ENCODE measurements around the gene HLTF. TPM values are rescaled to one million over a fixed set of nuclear protein-coding genes. Genes with fewer than 3 reads are reported as not detected.
"Not testable (repeated sequence)": the region's sequence is repeated elsewhere in the genome, so short reads cannot be mapped to it uniquely, and the experiment has no call there.

Gene HLTF
- total and polyA plus RNA-seq, 2 donors = 11.3 to 28.5 TPM

DNA sequence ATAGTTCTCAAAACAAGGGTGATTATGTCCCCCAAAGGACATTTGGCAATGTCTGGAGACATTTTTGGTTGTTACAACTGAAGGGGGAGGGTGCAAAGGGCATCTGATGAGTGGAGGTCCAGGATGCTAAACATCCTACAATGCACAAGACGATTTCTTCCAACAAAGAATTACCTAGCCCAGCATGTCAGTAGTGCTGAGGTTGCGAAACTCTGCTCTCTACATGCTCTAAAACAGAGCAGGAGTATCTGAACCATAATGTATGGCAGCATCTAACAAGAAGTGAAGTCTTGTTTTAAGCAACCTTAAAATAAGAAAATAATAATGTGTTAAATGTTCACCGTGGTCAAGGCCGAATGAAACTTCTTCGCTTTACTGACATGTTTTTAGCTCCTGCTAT, 88.0 kb downstream of the HLTF start:
- Histone ChIP-seq H3K27ac (ENCODE audit: low read depth in 1 of 2, low read length in 1 of 2) (no peak overlapping the region), H3K4me3 (ENCODE audit: low read length in 2 of 2) (no peak overlapping the region), H3K4me1 (ENCODE audit: control insufficient read depth in 2 of 2, insufficient read depth in 2 of 2, low read length in 2 of 2) (peaks cover 3% of the 10 kb centered on the region in 2 donors), H3K27me3 (ENCODE audit: control insufficient read depth in 2 of 2, insufficient read depth in 1 of 2, low read length in 1 of 2) (no peaks in the 10 kb centered on the region), H3K9me3 (ENCODE audit: control insufficient read depth in 2 of 2, insufficient read depth in 1 of 2, low read length in 1 of 2) (no peaks in the 10 kb centered on the region), H3K36me3 (ENCODE audit: control insufficient read depth in 2 of 2, insufficient read depth in 2 of 2, low read length in 1 of 2) (peaks cover 8 to 11% of the 10 kb centered on the region in 2 donors)
- DNase-seq (ENCODE audit: low read depth in 6 of 9, low spot score in 9 of 9) = no peak
- WGBS = 97% methylated on average over 5 of the region's 5 CpGs

GRCh38 chr3:148997623-148998022, 88.7 kb downstream of the HLTF start:
- Histone ChIP-seq H3K36me3 (ENCODE audit: control insufficient read depth in 2 of 2, insufficient read depth in 2 of 2, low read length in 1 of 2) (peaks cover 8 to 11% of the 10 kb centered on the region in 2 donors), H3K4me1 (ENCODE audit: control insufficient read depth in 2 of 2, insufficient read depth in 2 of 2, low read length in 2 of 2) (peaks cover 3% of the 10 kb centered on the region in 2 donors), H3K9me3 (ENCODE audit: control insufficient read depth in 2 of 2, insufficient read depth in 1 of 2, low read length in 1 of 2) (no peaks in the 10 kb centered on the region), H3K27ac (ENCODE audit: low read depth in 1 of 2, low read length in 1 of 2) (no peak overlapping the region), H3K4me3 (ENCODE audit: low read length in 2 of 2) (no peak overlapping the region), H3K27me3 (ENCODE audit: control insufficient read depth in 2 of 2, insufficient read depth in 1 of 2, low read length in 1 of 2) (peaks cover 0 to 2% of the 10 kb centered on the region in 2 donors)
- no peak for DNase-seq (ENCODE audit: low read depth in 6 of 9, low spot score in 9 of 9)
- 98% methylated on average over 1 of the region's 1 CpG for WGBS

DNA sequence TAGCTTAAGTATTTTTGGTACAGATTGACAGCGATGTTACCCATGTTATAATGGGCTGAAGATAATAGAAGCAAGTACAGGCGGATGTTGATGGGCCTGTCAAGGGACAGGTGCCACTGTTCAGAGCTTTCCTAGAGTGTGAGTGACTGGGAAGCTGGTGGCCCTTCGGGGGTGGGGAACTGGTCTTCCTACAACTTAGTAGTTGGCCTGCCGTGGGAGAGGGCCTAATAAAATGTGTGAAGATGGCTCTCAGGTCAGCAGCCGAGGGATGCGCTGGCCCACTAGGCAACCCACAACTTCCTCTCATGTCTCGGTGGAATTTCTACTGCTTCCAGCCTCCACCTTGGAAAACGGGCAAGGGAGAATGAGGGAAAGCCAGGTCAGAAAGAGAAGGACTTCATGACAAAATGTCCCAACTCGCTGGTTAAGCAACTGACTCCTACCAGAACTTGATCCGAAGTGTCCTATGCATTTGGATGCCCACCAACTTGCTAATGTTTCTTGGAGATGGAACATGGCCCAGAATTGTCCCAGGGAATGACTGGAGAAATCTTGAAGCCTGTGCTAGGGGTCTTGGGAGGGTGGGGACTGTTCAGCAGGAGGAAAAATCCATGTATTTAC, 93.6 kb downstream of the HLTF start:
- Histone ChIP-seq H3K27ac (ENCODE audit: low read depth in 1 of 2, low read length in 1 of 2) (no peak overlapping the region), H3K4me3 (ENCODE audit: low read length in 2 of 2) (peak overlapping the region in 1 of 2 donors; percentile 59), H3K4me1 (ENCODE audit: control insufficient read depth in 2 of 2, insufficient read depth in 2 of 2, low read length in 2 of 2) (peaks cover 4 to 5% of the 10 kb centered on the region in 2 donors), H3K27me3 (ENCODE audit: control insufficient read depth in 2 of 2, insufficient read depth in 1 of 2, low read length in 1 of 2) (peaks cover 0 to 11% of the 10 kb centered on the region in 2 donors), H3K36me3 (ENCODE audit: control insufficient read depth in 2 of 2, insufficient read depth in 2 of 2, low read length in 1 of 2) (peaks cover 5 to 11% of the 10 kb centered on the region in 2 donors), H3K9me3 (ENCODE audit: control insufficient read depth in 2 of 2, insufficient read depth in 1 of 2, low read length in 1 of 2) (no peaks in the 10 kb centered on the region)
- DNase-seq (ENCODE audit: low read depth in 6 of 9, low spot score in 9 of 9) = no peak
- 96% methylated on average over 10 of the region's 10 CpGs for WGBS

- H3K27me3 ChIP-seq (ENCODE audit: control insufficient read depth in 2 of 2, insufficient read depth in 1 of 2, low read length in 1 of 2) = peaks cover 0 to 11% of the 10 kb centered on the region in 2 donors
- H3K4me3 ChIP-seq (ENCODE audit: low read length in 2 of 2) = peak overlapping the region; percentile 59 to 60
- peak overlapping the region in 1 of 2 donors; percentile 69 for H3K27ac ChIP-seq (ENCODE audit: low read depth in 1 of 2, low read length in 1 of 2)
- 5% methylated on average over 34 of the region's 34 CpGs for WGBS
- no peaks in the 10 kb centered on the region for H3K9me3 ChIP-seq (ENCODE audit: control insufficient read depth in 2 of 2, insufficient read depth in 1 of 2, low read length in 1 of 2)
- peak in 2 of 9 donors; percentile 5 to 11 for DNase-seq (ENCODE audit: low read depth in 6 of 9, low spot score in 9 of 9)
- peaks cover 4 to 5% of the 10 kb centered on the region in 2 donors for H3K4me1 ChIP-seq (ENCODE audit: control insufficient read depth in 2 of 2, insufficient read depth in 2 of 2, low read length in 2 of 2)
- peaks cover 5 to 11% of the 10 kb centered on the region in 2 donors for H3K36me3 ChIP-seq (ENCODE audit: control insufficient read depth in 2 of 2, insufficient read depth in 2 of 2, low read length in 1 of 2)
These were observed 94.2 kb downstream of the HLTF start for GRCh38 chr3:148992027-148992634.

- H3K4me1 ChIP-seq (ENCODE audit: control insufficient read depth in 2 of 2, insufficient read depth in 2 of 2, low read length in 2 of 2) = peaks cover 4 to 5% of the 10 kb centered on the region in 2 donors
- under 1% methylated on average over 91 of the region's 91 CpGs for WGBS
- no peaks in the 10 kb centered on the region for H3K9me3 ChIP-seq (ENCODE audit: control insufficient read depth in 2 of 2, insufficient read depth in 1 of 2, low read length in 1 of 2)
- H3K4me3 ChIP-seq (ENCODE audit: low read length in 2 of 2) = peak within 1 kb of the TSS; percentile 59 to 60
- H3K27ac ChIP-seq (ENCODE audit: low read depth in 1 of 2, low read length in 1 of 2) = peak within 1 kb of the TSS in 1 of 2 donors; percentile 69
- peaks cover 5 to 11% of the 10 kb centered on the region in 2 donors for H3K36me3 ChIP-seq (ENCODE audit: control insufficient read depth in 2 of 2, insufficient read depth in 2 of 2, low read length in 1 of 2)
- DNase-seq (ENCODE audit: low read depth in 6 of 9, low spot score in 9 of 9) = peak; percentile 29 to 89 (median 71)
- peaks cover 0 to 11% of the 10 kb centered on the region in 2 donors for H3K27me3 ChIP-seq (ENCODE audit: control insufficient read depth in 2 of 2, insufficient read depth in 1 of 2, low read length in 1 of 2)
These were observed 94.9 kb downstream of the HLTF start, which contains the start of gene GYG1 for GRCh38 chr3:148991219-148992026. Gene GYG1, plus strand, starts transcription at chr3:148991540. Its CDS starts 101 bp downstream, at chr3:148991641.

- Histone ChIP-seq H3K4me3 (ENCODE audit: low read length in 2 of 2) (no peak overlapping the region), H3K36me3 (ENCODE audit: control insufficient read depth in 2 of 2, insufficient read depth in 2 of 2, low read length in 1 of 2) (peaks cover 4 to 5% of the 10 kb centered on the region in 2 donors), H3K27me3 (ENCODE audit: control insufficient read depth in 2 of 2, insufficient read depth in 1 of 2, low read length in 1 of 2) (peaks cover 0 to 11% of the 10 kb centered on the region in 2 donors), H3K4me1 (ENCODE audit: control insufficient read depth in 2 of 2, insufficient read depth in 2 of 2, low read length in 2 of 2) (peaks cover 4 to 5% of the 10 kb centered on the region in 2 donors), H3K27ac (ENCODE audit: low read depth in 1 of 2, low read length in 1 of 2) (no peak overlapping the region), H3K9me3 (ENCODE audit: control insufficient read depth in 2 of 2, insufficient read depth in 1 of 2, low read length in 1 of 2) (no peaks in the 10 kb centered on the region)
- 61% methylated on average over 4 of the region's 4 CpGs for WGBS
- DNase-seq (ENCODE audit: low read depth in 6 of 9, low spot score in 9 of 9) = peak in 1 of 9 donors; percentile 19
These were observed 96.1 kb downstream of the HLTF start for GRCh38 chr3:148990236-148990635.

GRCh38 chr3:148987551-148987950, 98.8 kb downstream of the HLTF start:
- not testable (repeated sequence) for H3K4me3 ChIP-seq (ENCODE audit: low read length in 2 of 2); H3K4me1 ChIP-seq (ENCODE audit: control insufficient read depth in 2 of 2, insufficient read depth in 2 of 2, low read length in 2 of 2); H3K27me3 ChIP-seq (ENCODE audit: control insufficient read depth in 2 of 2, insufficient read depth in 1 of 2, low read length in 1 of 2); H3K9me3 ChIP-seq (ENCODE audit: control insufficient read depth in 2 of 2, insufficient read depth in 1 of 2, low read length in 1 of 2); DNase-seq (ENCODE audit: low read depth in 6 of 9, low spot score in 9 of 9); H3K27ac ChIP-seq (ENCODE audit: low read depth in 1 of 2, low read length in 1 of 2); H3K36me3 ChIP-seq (ENCODE audit: control insufficient read depth in 2 of 2, insufficient read depth in 2 of 2, low read length in 1 of 2)
- 98% methylated on average over 29 of the region's 29 CpGs for WGBS

DNA sequence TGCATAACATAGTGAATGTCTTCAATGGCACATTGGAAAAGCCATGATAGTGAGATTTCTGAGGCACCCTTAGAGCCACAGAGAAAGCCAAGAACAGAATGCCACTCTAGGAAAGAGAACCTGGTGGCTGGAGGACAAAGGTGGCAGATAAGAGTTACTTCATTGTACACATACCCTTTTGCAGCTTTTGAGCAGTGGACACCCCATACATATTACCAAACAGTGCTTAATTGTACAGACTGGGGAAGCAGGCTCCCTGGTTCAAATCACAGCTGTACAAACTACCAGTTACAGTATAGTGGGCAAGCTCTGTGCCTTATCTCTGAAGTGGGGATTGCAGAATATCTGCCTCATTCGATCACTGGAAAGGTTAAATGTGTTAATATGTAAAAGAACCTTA, 105.1 kb downstream of the HLTF start:
- no peak overlapping the region for H3K4me3 ChIP-seq (ENCODE audit: low read length in 2 of 2)
- WGBS = 93% methylated on average over 1 of the region's 1 CpG
- H3K27ac ChIP-seq (ENCODE audit: low read depth in 1 of 2, low read length in 1 of 2) = no peak overlapping the region
- no peaks in the 10 kb centered on the region for H3K36me3 ChIP-seq (ENCODE audit: control insufficient read depth in 2 of 2, insufficient read depth in 2 of 2, low read length in 1 of 2)
- no peaks in the 10 kb centered on the region for H3K27me3 ChIP-seq (ENCODE audit: control insufficient read depth in 2 of 2, insufficient read depth in 1 of 2, low read length in 1 of 2)
- no peaks in the 10 kb centered on the region for H3K9me3 ChIP-seq (ENCODE audit: control insufficient read depth in 2 of 2, insufficient read depth in 1 of 2, low read length in 1 of 2)
- DNase-seq (ENCODE audit: low read depth in 6 of 9, low spot score in 9 of 9) = no peak
- H3K4me1 ChIP-seq (ENCODE audit: control insufficient read depth in 2 of 2, insufficient read depth in 2 of 2, low read length in 2 of 2) = no peaks in the 10 kb centered on the region
